GM12878 (cell line): Measurements from ENCODE around the gene UBQLN4. TPM values are rescaled to one million over a fixed set of nuclear protein-coding genes. Genes with fewer than 3 reads are reported as not detected.

ENCODE experiments used
- ATAC-seq: fragments of 200-7000 bp; cut with Tn5 transposase; 3 replicates; pipeline ENCODE4 v1.9.1; 2020; ENCODE audit warnings: mild to moderate bottlenecking, moderate library complexity
- BruUV-seq: library from RNA; stranded (reverse); fragments of 400-500 nt; replicated peaks from 2 replicates; lab custom pipeline; 2021; lab: Mats Ljungman, UMichigan
- CTCF ChIA-PET: fragments of 300-600 bp; sonication (Branson Sonifier 250); formaldehyde crosslinking; extraction: SDS; loops from one replicate; lab custom pipeline; 2021; ENCODE audit warnings: inconsistent platforms; lab: Yijun Ruan, JAX
- POLR2A ChIA-PET: fragments of 350-600 bp; formaldehyde crosslinking; extraction: SDS; loops from one replicate; lab custom pipeline; 2021; ENCODE audit warnings: inconsistent platforms; lab: Charles Lee
- RAD21 ChIA-PET: fragments of 300-600 bp; sonication (Branson Sonifier 250); formaldehyde crosslinking; loops from one replicate; lab custom pipeline; 2023; ENCODE audit warnings: antibody characterized with exemption; ENCODE audit not compliant: unreplicated experiment; lab: Charles Lee
- SMC1A ChIA-PET: fragments of 300-600 bp; sonication (Branson Sonifier 250); formaldehyde crosslinking; loops from one replicate; lab custom pipeline; 2023; ENCODE audit not compliant: unreplicated experiment, uncharacterized antibody; lab: Charles Lee
- DNase-seq: peaks from one replicate; pipeline ENCODE4 v3.0.0-alpha.2; 2011; ENCODE audit warnings: low read depth, low spot score
- FAIRE-seq: peaks from 3 replicates; lab custom pipeline; 2011; peaks lifted over from hg19 to GRCh38; lab: Jason Lieb, UNC
- H2AFZ ChIP-seq: 2 replicates; pipeline ENCODE4 v1.6.0; 2011; ENCODE audit warnings: low read depth, low read length, control low read depth; ENCODE audit not compliant: control insufficient read depth
- H3K27ac ChIP-seq: 2 replicates; pipeline ENCODE4 v1.5.1; 2011; ENCODE audit warnings: control low read depth; ENCODE audit not compliant: control insufficient read depth, insufficient read depth
- H3K27me3 ChIP-seq, 2 experiments: replicated peaks in 1 of 2; 2 replicates each; pipeline versions ENCODE4 v1.6.0 to v1.6.1; 2011; ENCODE audit warnings: low read length in 1 of 2; ENCODE audit not compliant: control insufficient read depth in 2 of 2, insufficient read depth in 2 of 2
- H3K36me3 ChIP-seq, 2 experiments: 2 replicates each; pipeline ENCODE4 v1.5.1; 2011; ENCODE audit warnings: low read length in 1 of 2; ENCODE audit not compliant: control insufficient read depth in 2 of 2, insufficient read depth in 2 of 2
- H3K4me1 ChIP-seq: 2 replicates; pipeline ENCODE4 v1.6.1; 2011; ENCODE audit warnings: mild to moderate bottlenecking, low read length, moderate library complexity, mixed read lengths; ENCODE audit not compliant: control insufficient read depth, insufficient read depth
- H3K4me2 ChIP-seq: 2 replicates; pipeline ENCODE4 v1.6.0; 2011; ENCODE audit warnings: control low read depth; ENCODE audit not compliant: control insufficient read depth, insufficient read depth
- H3K4me3 ChIP-seq: fragments of 200-600 bp; sonication (generic); 2 replicates; pipeline ENCODE4 v1.5.1; 2016
- H3K79me2 ChIP-seq: 2 replicates; pipeline ENCODE4 v1.6.0; 2011; ENCODE audit warnings: low read length; ENCODE audit not compliant: control insufficient read depth, insufficient read depth
- H3K9ac ChIP-seq: 2 replicates; pipeline ENCODE4 v1.8.0; 2011; ENCODE audit warnings: low read length, control low read depth, mixed read lengths; ENCODE audit not compliant: control insufficient read depth, insufficient read depth
- H3K9me3 ChIP-seq: replicated peaks from 3 replicates; pipeline ENCODE4 v1.5.1; 2011; ENCODE audit warnings: mild to moderate bottlenecking, low read length; ENCODE audit not compliant: control insufficient read depth, insufficient read depth
- H4K20me1 ChIP-seq: 2 replicates; pipeline ENCODE4 v1.6.0; 2011; ENCODE audit not compliant: control insufficient read depth, insufficient read depth
- CBX5 ChIP-seq: sonication (generic); IDR thresholded peaks from 2 replicates; pipeline ENCODE4 v1.6.1; 2016; ENCODE audit warnings: low read depth, moderate library complexity, mild to moderate bottlenecking, inconsistent platforms
- CREB1 ChIP-seq: IDR thresholded peaks from 2 replicates; pipeline ENCODE4 v1.6.1; 2012; ENCODE audit warnings: low read depth, mild to moderate bottlenecking, inconsistent platforms
- HCFC1 ChIP-seq: fragments of 150-350 bp; IDR thresholded peaks from 2 replicates; pipeline ENCODE4 v1.6.1; 2014; ENCODE audit warnings: low read length
- HDAC2 ChIP-seq: fragments of 200-600 bp; sonication (generic); IDR thresholded peaks from 2 replicates; pipeline ENCODE4 v1.6.1; 2017
- HDAC6 ChIP-seq: fragments of 200-600 bp; sonication (generic); IDR thresholded peaks from one replicate; pipeline ENCODE4 v1.8.0; 2017; ENCODE audit warnings: antibody characterized with exemption; ENCODE audit not compliant: unreplicated experiment
- IKZF1 ChIP-seq: fragments of 450-650 bp; conservative IDR thresholded peaks from 2 replicates; pipeline ENCODE4 v1.6.1; 2017; ENCODE audit warnings: antibody characterized with exemption, mild to moderate bottlenecking
- IRF5 ChIP-seq: fragments of 450-650 bp; IDR thresholded peaks from 2 replicates; pipeline ENCODE4 v1.6.1; 2017; ENCODE audit warnings: borderline replicate concordance
- JUNB ChIP-seq: IDR thresholded peaks from 2 replicates; pipeline ENCODE4 v1.6.1; 2016; ENCODE audit warnings: antibody characterized with exemption, mild to moderate bottlenecking
- NBN ChIP-seq: fragments of 450-650 bp; IDR thresholded peaks from 2 replicates; pipeline ENCODE4 v1.6.1; 2016
- NRF1 ChIP-seq: conservative IDR thresholded peaks from 2 replicates; pipeline ENCODE4 v1.6.1; 2011; ENCODE audit warnings: mild to moderate bottlenecking, low read depth, low read length, improper control_type of control experiment
- RB1 ChIP-seq: fragments of 450-650 bp; formaldehyde crosslinking; IDR thresholded peaks from 2 replicates; pipeline ENCODE4 v1.6.1; 2017; ENCODE audit warnings: mild to moderate bottlenecking, borderline replicate concordance
- REST ChIP-seq: IDR thresholded peaks from 2 replicates; pipeline ENCODE4 v1.6.1; 2012; ENCODE audit warnings: mild to moderate bottlenecking, low read depth, low read length
- SREBF1 ChIP-seq: IDR thresholded peaks from 2 replicates; pipeline ENCODE4 v1.6.1; 2012; ENCODE audit warnings: mild to moderate bottlenecking, low read length
- STAT1 ChIP-seq: fragments of 450-650 bp; conservative IDR thresholded peaks from 2 replicates; pipeline ENCODE4 v1.6.1; 2014; ENCODE audit warnings: antibody characterized with exemption, mild to moderate bottlenecking
- ZBTB11 ChIP-seq: fragments of 450-650 bp; formaldehyde crosslinking; IDR thresholded peaks from 2 replicates; pipeline ENCODE4 v1.5.0; 2022; ENCODE audit warnings: mild to moderate bottlenecking, missing genetic modification characterization
- ZBTB33 ChIP-seq: fragments of 450-650 bp; IDR thresholded peaks from 2 replicates; pipeline ENCODE4 v1.6.1; 2017; ENCODE audit warnings: mild to moderate bottlenecking
- ZSCAN29 ChIP-seq: fragments of 450-650 bp; IDR thresholded peaks from 2 replicates; pipeline ENCODE4 v1.6.1; 2017; ENCODE audit warnings: mild to moderate bottlenecking, moderate library complexity
- WGBS: methylation state at CpG from one replicate; pipeline ENCODE4 v1.1.6; 2016; ENCODE audit warnings: low lambda C conversion rate; ENCODE audit not compliant: insufficient replicate concordance, insufficient coverage; ENCODE audit errors: missing lambda C conversion rate; 5-methylcytosine and 5-hydroxymethylcytosine counted together
- in situ Hi-C: fragments of 300-500 bp; cut with MboI; formaldehyde crosslinking; loops from 9 replicates; pipeline ENCODE4 v1.14.3; 2018; ENCODE audit warnings: mixed read lengths
- intact Hi-C: fragments of 100-400 bp; cut with micrococcal nuclease; formaldehyde crosslinking; loops from one replicate; pipeline ENCODE4 v1.14.2; 2022; ENCODE audit not compliant: unreplicated experiment
- polyA plus RNA-seq, 11 experiments: library from polyadenylated mRNA; depleted of rRNA in 4 of 11; unstranded in 6 of 11; stranded (reverse) in 5 of 11; fragments of >200 nt; fragmentation: Nextera tagmentation in 4 of 11; fragmentation: Illumina TruSeq in 1 of 11; extraction: Ambion mirVana in 4 of 11; extraction: Trizol in 1 of 11; gene quantifications; 1 replicate in 1 of 11; 2 replicates in 10 of 11; pipeline versions ENCODE4 v1.2.1 to v1.2.3, GENCODE V29; 2011 to 2016; ENCODE audit warnings: inconsistent platforms in 2 of 11, missing spikeins in 2 of 11, low read depth in 1 of 11
- total RNA-seq, 4 experiments: library from RNA; depleted of rRNA in 3 of 4; stranded (reverse); fragments of >200 nt in 3 of 4; fragmentation: Illumina TruSeq in 1 of 4; extraction: Trizol in 1 of 4; gene quantifications; 2 replicates each; pipeline versions ENCODE4 v1.2.1 to v1.2.3, GENCODE V29; 2013 to 2021

UBQLN4 gene
- total and polyA plus RNA-seq, 10 of the 15 experiments (the other 5 are each of a cell fraction or from before 2014, with no cell fraction given), result 10.0 to 44.6 (median 19.7) TPM

- H3K27me3 ChIP-seq, result no peaks in the 10 kb centered on the region
- ATAC-seq (no peak), FAIRE-seq (no peak), DNase-seq (no peak)
- in situ Hi-C loops (no loop called here), intact Hi-C loops (no loop called here)
- no peak overlapping the region for H3K4me3 ChIP-seq
- RAD21 ChIA-PET, result interaction anchor here (4.2 to 5.1 kb wide), 2 partner anchors 75 to 126 kb away, joined by 39 to 68 read pairs; no protein-coding TSS in a partner anchor
- 93% methylated on average over 2 of the region's 2 CpGs for WGBS
- CTCF ChIA-PET, result interaction anchor here (1.1 to 6.4 kb wide), 7 partner anchors 12 to 131 kb away, joined by 3 to 102 read pairs (median 3); no protein-coding TSS in a partner anchor
- H4K20me1 ChIP-seq, result no peaks in the 10 kb centered on the region
- H3K4me1 ChIP-seq, result no peaks in the 10 kb centered on the region
- SMC1A ChIA-PET, result interaction anchor here (0.6 to 5.4 kb wide), 6 partner anchors 73 to 234 kb away, joined by 3 to 69 read pairs (median 4); partner anchors contain the start of gene RXFP4
- H3K9ac ChIP-seq, result no peak overlapping the region
- no peak overlapping the region for H3K27ac ChIP-seq
- H3K79me2 ChIP-seq, result no peaks in the 10 kb centered on the region
- no peaks in the 10 kb centered on the region for H3K36me3 ChIP-seq
- POLR2A ChIA-PET, result interaction anchor here (1.1 kb wide), 1 partner anchor 11 kb away, joined by 3 read pairs; no protein-coding TSS in a partner anchor
- no peaks in the 10 kb centered on the region for H3K9me3 ChIP-seq
- no peak overlapping the region for H2AFZ ChIP-seq
- H3K4me2 ChIP-seq, result no peak overlapping the region
- BruUV-seq, result no TSS peak
- TF ChIP-seq STAT1, result no peak
- no peak for TF ChIP-seq IRF5
- no peak for TF ChIP-seq HCFC1
- TF ChIP-seq JUNB, result no peak
- TF ChIP-seq ZBTB33, result no peak
- TF ChIP-seq NRF1, result no peak
- no peak for TF ChIP-seq ZBTB11 (CRISPR knock-in tag)
- no peak for TF ChIP-seq ZSCAN29
- TF ChIP-seq CBX5, result no peak
- TF ChIP-seq IKZF1, result no peak
- no peak for TF ChIP-seq CREB1
- TF ChIP-seq HDAC2, result no peak
- no peak for TF ChIP-seq HDAC6
- no peak for TF ChIP-seq RB1
- TF ChIP-seq REST, result no peak
- TF ChIP-seq NBN, result no peak
- TF ChIP-seq SREBF1, result no peak
Measured at GRCh38 chr1:156063997-156064285, 10.3 kb upstream of the UBQLN4 start.
